Breast epithelium (tissue), 3 donors: ENCODE data around the gene YES1.
"Not testable (repeated sequence)": the region's sequence is repeated elsewhere in the genome, so short reads cannot be mapped to it uniquely, and the experiment has no call there.

Experiments used
- POLR2A ChIP-seq: fragments of 450-650 bp; IDR thresholded peaks from one replicate; pipeline ENCODE4 v1.6.1; 2016; ENCODE audit warnings: antibody characterized with exemption, mild to moderate bottlenecking, moderate library complexity
- POLR2AphosphoS5 ChIP-seq, 3 donors: sonication (generic); formaldehyde crosslinking; IDR thresholded peaks; one replicate each; pipeline ENCODE4 v1.6.1; 2017; ENCODE audit warnings: antibody characterized with exemption in 3 of 3
- TF ChIP-seq, protein P1 (sequence below), 3 donors: fragments of 450-650 bp; IDR thresholded peaks; one replicate each; pipeline ENCODE4 v1.5.1; 2016 to 2017; ENCODE audit warnings: antibody characterized with exemption in 3 of 3, mild to moderate bottlenecking in 3 of 3, moderate library complexity in 3 of 3

- TF ChIP-seq, protein P1, sequence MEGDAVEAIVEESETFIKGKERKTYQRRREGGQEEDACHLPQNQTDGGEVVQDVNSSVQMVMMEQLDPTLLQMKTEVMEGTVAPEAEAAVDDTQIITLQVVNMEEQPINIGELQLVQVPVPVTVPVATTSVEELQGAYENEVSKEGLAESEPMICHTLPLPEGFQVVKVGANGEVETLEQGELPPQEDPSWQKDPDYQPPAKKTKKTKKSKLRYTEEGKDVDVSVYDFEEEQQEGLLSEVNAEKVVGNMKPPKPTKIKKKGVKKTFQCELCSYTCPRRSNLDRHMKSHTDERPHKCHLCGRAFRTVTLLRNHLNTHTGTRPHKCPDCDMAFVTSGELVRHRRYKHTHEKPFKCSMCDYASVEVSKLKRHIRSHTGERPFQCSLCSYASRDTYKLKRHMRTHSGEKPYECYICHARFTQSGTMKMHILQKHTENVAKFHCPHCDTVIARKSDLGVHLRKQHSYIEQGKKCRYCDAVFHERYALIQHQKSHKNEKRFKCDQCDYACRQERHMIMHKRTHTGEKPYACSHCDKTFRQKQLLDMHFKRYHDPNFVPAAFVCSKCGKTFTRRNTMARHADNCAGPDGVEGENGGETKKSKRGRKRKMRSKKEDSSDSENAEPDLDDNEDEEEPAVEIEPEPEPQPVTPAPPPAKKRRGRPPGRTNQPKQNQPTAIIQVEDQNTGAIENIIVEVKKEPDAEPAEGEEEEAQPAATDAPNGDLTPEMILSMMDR (IDR thresholded peaks at IDR 0.05), result not testable (repeated sequence)
- TF ChIP-seq POLR2A; POLR2AphosphoS5 (IDR thresholded peaks at IDR 0.05): not testable (repeated sequence)
Observed at GRCh38 chr18:795383-795782, 16.7 kb downstream of the YES1 start.
